ENCODE results near the gene TCERG1L.
"Not testable (repeated sequence)": the region's sequence is repeated elsewhere in the genome, so short reads cannot be mapped to it uniquely, and the experiment has no call there.

The TCERG1L gene

GRCh38 chr10:131082991-131083481, 228.5 kb downstream of the TCERG1L start:
- no peak overlapping the region for H3K4me3 ChIP-seq (ENCODE audit: low read depth, low read length)
- no peak for DNase-seq (ENCODE audit: low read depth, low spot score)
- ChIA-PET CTCF (no interaction called here), POLR2A (no interaction called here)
- TF ChIP-seq, protein P1, sequence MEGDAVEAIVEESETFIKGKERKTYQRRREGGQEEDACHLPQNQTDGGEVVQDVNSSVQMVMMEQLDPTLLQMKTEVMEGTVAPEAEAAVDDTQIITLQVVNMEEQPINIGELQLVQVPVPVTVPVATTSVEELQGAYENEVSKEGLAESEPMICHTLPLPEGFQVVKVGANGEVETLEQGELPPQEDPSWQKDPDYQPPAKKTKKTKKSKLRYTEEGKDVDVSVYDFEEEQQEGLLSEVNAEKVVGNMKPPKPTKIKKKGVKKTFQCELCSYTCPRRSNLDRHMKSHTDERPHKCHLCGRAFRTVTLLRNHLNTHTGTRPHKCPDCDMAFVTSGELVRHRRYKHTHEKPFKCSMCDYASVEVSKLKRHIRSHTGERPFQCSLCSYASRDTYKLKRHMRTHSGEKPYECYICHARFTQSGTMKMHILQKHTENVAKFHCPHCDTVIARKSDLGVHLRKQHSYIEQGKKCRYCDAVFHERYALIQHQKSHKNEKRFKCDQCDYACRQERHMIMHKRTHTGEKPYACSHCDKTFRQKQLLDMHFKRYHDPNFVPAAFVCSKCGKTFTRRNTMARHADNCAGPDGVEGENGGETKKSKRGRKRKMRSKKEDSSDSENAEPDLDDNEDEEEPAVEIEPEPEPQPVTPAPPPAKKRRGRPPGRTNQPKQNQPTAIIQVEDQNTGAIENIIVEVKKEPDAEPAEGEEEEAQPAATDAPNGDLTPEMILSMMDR (IDR thresholded peaks at IDR 0.05; ENCODE audit: insufficient read depth, low read length, missing control alignments), result no peak

DNA sequence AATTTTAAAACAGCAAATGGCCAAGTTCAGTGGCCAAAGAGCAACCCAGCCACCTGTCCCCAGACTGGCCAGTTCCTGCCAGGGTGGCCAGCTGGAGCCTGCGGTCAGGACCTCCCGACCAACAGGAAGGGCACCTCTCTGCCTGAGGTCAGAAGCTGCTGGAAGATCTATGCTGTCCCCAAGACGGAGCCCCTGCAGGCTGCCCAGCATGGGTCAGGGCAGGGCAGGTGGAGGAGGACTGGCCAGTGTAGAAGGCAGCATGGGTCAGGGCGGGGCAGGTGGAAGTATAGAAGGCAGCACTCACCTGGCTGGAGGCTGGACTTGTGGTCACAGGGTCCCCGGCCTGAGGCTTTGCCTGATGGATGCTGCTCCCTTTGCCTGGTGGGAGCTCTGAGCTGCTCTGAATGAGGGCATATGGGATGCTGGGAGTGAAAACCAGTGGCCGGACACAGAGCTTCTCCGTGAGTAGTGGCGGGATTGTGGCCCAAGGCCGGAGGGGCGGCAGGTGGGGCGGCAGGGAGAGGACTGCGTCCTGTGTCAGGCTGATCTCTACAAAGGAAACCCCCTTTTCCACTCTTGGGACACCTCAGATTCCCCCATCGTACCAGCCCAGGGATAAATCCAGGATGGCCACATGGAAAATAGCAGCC, 229.2 kb downstream of the TCERG1L start:
- CTCF ChIA-PET, result no interaction called here
- TF ChIP-seq, protein P1 (IDR thresholded peaks at IDR 0.05; ENCODE audit: insufficient read depth, low read length, missing control alignments), result no peak
- no peak overlapping the region for H3K4me3 ChIP-seq (ENCODE audit: low read depth, low read length)
- POLR2A ChIA-PET, result no interaction called here
- DNase-seq (ENCODE audit: low read depth, low spot score), result no peak

DNA sequence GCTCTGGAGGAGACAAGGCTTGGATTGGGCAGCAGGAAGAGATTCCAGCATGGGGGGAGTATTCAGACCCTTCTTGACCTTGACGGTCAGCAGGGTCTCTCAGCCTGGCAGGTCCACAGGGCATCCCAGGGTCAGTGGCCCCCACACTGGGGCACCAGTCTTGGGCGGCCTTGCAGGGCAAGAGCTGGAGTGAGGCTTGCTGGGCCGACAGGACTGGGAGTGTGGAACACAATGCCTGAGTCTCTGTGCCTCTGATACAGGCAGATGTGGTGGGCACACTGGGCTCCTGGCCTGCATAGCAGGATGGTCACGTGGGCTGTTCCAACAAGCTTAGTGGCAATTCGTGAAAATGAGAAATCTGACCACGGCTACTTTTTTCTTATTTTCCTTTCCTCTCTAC, 229.7 kb downstream of the TCERG1L start:
- ChIA-PET CTCF (no interaction called here), POLR2A (no interaction called here)
- TF ChIP-seq, protein P1 (IDR thresholded peaks at IDR 0.05; ENCODE audit: insufficient read depth, low read length, missing control alignments), result no peak
- H3K4me3 ChIP-seq (ENCODE audit: low read depth, low read length), result no peak overlapping the region
- no peak for DNase-seq (ENCODE audit: low read depth, low spot score)

DNA sequence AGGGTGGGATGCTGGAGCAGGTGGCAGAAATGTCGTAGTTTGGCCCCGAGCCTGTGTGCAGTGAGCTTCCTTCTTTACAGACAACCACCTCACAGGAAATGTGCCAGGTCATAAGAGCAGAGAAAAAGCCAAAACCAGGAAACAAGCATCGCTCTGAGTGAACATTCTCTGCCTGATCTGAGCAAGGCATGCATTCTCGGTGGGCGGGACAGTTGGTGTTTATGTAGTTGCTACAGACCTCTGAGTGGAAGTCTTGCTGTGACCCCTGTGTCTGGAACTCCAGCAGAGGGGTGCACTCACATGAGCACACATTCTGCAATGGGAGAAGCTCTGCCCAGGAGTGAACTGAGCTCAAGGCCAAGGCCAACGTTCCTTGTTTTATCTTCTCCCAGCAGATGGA, 230.1 kb downstream of the TCERG1L start:
- DNase-seq (ENCODE audit: low read depth, low spot score), result no peak
- H3K4me3 ChIP-seq (ENCODE audit: low read depth, low read length), result no peak overlapping the region
- TF ChIP-seq, protein P1 (IDR thresholded peaks at IDR 0.05; ENCODE audit: insufficient read depth, low read length, missing control alignments), result no peak
- ChIA-PET CTCF (no interaction called here), POLR2A (no interaction called here)

GRCh38 chr10:131080571-131080970, 230.9 kb downstream of the TCERG1L start:
- TF ChIP-seq, protein P1 (IDR thresholded peaks at IDR 0.05; ENCODE audit: insufficient read depth, low read length, missing control alignments), result no peak
- CTCF ChIA-PET, result no interaction called here
- POLR2A ChIA-PET, result no interaction called here
- no peak overlapping the region for H3K4me3 ChIP-seq (ENCODE audit: low read depth, low read length)
- DNase-seq (ENCODE audit: low read depth, low spot score), result no peak

DNA sequence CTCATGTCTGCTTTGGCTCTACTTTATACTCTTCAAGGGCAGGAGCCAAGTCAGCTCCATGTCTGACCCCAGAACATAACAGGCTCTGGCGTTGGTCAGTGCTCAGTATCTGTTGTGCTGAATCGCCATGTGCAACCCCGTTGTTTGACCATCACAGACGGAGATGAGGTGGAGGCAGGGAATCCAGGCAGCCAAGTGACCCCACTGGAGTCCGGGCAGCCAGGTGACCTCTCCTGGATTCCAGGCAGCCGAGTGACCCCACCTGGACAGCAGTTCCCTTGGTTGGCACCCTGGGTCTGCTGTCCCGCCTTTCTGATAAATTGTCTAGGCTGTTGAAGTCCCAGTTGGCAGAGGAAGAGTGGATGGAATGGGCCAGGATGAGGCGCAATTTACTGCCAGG, 232.2 kb downstream of the TCERG1L start:
- POLR2A ChIA-PET, result no interaction called here
- CTCF ChIA-PET, result no interaction called here
- TF ChIP-seq, protein P1 (IDR thresholded peaks at IDR 0.05; ENCODE audit: insufficient read depth, low read length, missing control alignments), result no peak

GRCh38 chr10:131078882-131079280, 232.6 kb downstream of the TCERG1L start:
- CTCF ChIA-PET; DNase-seq (ENCODE audit: low read depth, low spot score); H3K4me3 ChIP-seq (ENCODE audit: low read depth, low read length); POLR2A ChIA-PET: not testable (repeated sequence)

More for the DNA sequence above, 232.2 kb downstream of the TCERG1L start:
- no peak overlapping the region for H3K4me3 ChIP-seq (ENCODE audit: low read depth, low read length)
- no peak for DNase-seq (ENCODE audit: low read depth, low spot score)

Measured in AG04449 (cell line).